PC-9 (cell line): ENCODE measurements around the gene MAGI2.

Source experiments
- CTCF ChIP-seq: fragments of 200-600 bp; sonication (generic); conservative IDR thresholded peaks from 2 replicates; pipeline ENCODE4 v1.6.1; 2017; ENCODE audit warnings: mixed run types, antibody characterized with exemption, mild to moderate bottlenecking, moderate library complexity
- EZH2 ChIP-seq: fragments of 200-600 bp; sonication (generic); IDR thresholded peaks from 2 replicates; pipeline ENCODE4 v1.8.0; 2017; ENCODE audit warnings: antibody characterized with exemption, low read depth

- TF ChIP-seq CTCF (no peak), EZH2 (no peak)
Observed at GRCh38 chr7:78099715-78100394, 1353.6 kb downstream of the MAGI2 start.
